ENCODE data around the gene VPS8. TPM values are rescaled to one million over a fixed set of nuclear protein-coding genes. Genes with fewer than 3 reads are reported as not detected.

Gene VPS8
- total RNA-seq, 1 experiment from 2014 or later, result 39.7 TPM

DNA sequence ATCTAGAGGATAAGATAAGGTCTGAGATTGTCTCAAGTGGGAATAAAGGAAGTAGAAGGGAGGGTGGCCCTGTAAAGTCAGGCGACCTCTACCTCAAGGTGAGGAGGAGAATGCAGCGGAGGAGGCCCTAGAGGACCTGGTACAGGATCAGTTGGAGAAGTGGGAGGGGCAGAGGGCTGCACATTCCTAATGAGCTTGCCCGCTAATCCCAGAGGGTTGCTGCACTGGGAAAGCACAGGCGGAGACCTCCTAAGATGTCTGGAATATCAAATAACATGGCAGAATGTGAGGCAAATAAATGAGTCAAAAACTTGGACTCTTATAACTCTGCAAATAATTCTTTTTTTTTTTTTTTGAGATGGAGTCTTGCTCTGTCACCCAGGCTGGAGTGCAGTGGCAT, 30.2 kb upstream of the VPS8 start:
- whole genome bisulfite sequencing (ENCODE audit: extremely low coverage, insufficient read length, low lambda C conversion rate), result no CpG with 5 or more reads among the region's 4 CpGs
- Histone ChIP-seq H2AFZ (ENCODE audit: low read length) (no peak overlapping the region), H3K4ac (ENCODE audit: low read depth, low read length) (no peak overlapping the region), H2BK12ac (ENCODE audit: insufficient read length, low read depth, low read length) (no peak overlapping the region), H3K27me3 (ENCODE audit: insufficient read depth, low read length) (no peaks in the 10 kb centered on the region), H3T11ph (ENCODE audit: low read length) (no peak overlapping the region), H3K9ac (ENCODE audit: extremely low read depth, insufficient read length, low read length) (no peak overlapping the region), H3K4me2 (ENCODE audit: insufficient read depth, insufficient read length, low read length) (no peak overlapping the region), H3K79me2 (ENCODE audit: insufficient read depth, low read length) (no peaks in the 10 kb centered on the region), H2BK15ac (ENCODE audit: low read depth, low read length) (no peak overlapping the region), H3K56ac (ENCODE audit: insufficient read length, low read depth, low read length) (no peak overlapping the region), H2BK20ac (ENCODE audit: low read depth, low read length, poor library complexity, severe bottlenecking) (no peak overlapping the region), H3K23ac (ENCODE audit: insufficient read length, low read depth, low read length) (no peak overlapping the region), H4K91ac (ENCODE audit: insufficient read length, low read depth, low read length) (no peak overlapping the region), H3K14ac (ENCODE audit: insufficient read depth, low read length) (no peak overlapping the region), H2AK5ac (ENCODE audit: insufficient read length, low read length) (no peak overlapping the region), H4K20me1 (ENCODE audit: control insufficient read depth, insufficient read depth, insufficient read length) (no peaks in the 10 kb centered on the region), H3K9me3 (ENCODE audit: control insufficient read depth, low read depth, low read length) (no peaks in the 10 kb centered on the region), H3K4me1 (ENCODE audit: insufficient read depth, low read length) (no peaks in the 10 kb centered on the region), H4K5ac (ENCODE audit: insufficient read length, low read depth, low read length) (no peak overlapping the region), H2BK5ac (ENCODE audit: insufficient read length, low read length) (no peak overlapping the region), H2BK120ac (ENCODE audit: low read depth, low read length, poor library complexity, severe bottlenecking) (no peak overlapping the region), H3K79me1 (ENCODE audit: insufficient read depth, low read depth, low read length, poor library complexity, severe bottlenecking) (no peaks in the 10 kb centered on the region), H4K8ac (replicated peaks; ENCODE audit: insufficient read length, low read depth, low read length) (no peak overlapping the region), H3K27ac (ENCODE audit: insufficient read length, low read depth, low read length) (no peak overlapping the region), H3K23me2 (ENCODE audit: insufficient read length, low read depth, low read length, poor library complexity, severe bottlenecking) (no peaks in the 10 kb centered on the region), H3K18ac (ENCODE audit: insufficient read length, low read depth, low read length) (no peak overlapping the region)
- Mint-ChIP-seq H3K4me1 (peaks cover 18 to 41% of the 10 kb centered on the region in 2 experiments), H3K9me3 (no peaks in the 10 kb centered on the region; a peak in 2 of 5 replicates), H3K27ac (no peak overlapping the region), H3K4me3 (no peak overlapping the region), H3K27me3 (ENCODE audit: low read depth) (peaks cover 24% of the 10 kb centered on the region), H3K36me3 (ENCODE audit: insufficient read depth in 1 of 3, low read depth in 3 of 3) (no peaks in the 10 kb centered on the region)
- DNase-seq, result no peak
- TF ChIP-seq CTCF (conservative IDR thresholded peaks at IDR 0.05), result no peak
